NCI-H510A treated with DMSO at 0.1 percent for 48 hours (cell line): ENCODE measurements around the gene NBEAL2.

Experiments
- DNase-seq: peaks from one replicate; lab custom pipeline; 2025; lab: John Stamatoyannopoulos, UW

The NBEAL2 gene

DNA sequence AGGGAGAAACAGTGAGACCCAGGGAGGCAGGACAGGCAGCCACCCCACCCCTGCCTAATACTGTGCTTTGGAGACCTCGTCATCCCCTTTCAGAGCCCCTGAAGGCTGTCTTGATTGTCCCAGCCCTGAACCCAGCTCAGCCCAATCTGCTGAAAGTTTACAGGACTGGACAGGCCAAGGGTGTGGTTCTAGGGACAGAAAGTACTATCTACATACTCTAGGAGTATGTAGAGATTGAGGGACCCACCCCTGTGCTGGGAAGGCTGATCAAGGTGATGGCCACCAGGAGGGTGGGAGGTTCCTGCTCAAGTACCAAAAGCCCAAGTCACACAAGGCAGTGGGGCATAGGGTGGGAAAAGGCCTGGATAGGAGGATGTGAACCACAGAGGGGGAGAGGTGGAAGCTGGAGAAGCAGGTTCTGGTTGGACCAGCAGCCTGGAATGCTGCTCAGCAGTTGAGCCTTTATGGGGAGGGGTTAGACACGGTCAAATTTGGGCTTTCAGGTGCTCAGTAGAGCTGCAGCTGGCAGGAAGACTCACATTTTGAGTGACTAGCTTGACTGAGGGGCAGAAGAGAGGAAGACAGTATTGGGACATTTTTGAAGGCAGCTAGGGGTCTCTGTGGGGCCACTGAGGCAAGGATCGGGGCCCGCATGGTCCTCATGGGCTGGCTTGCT, 6.7 kb downstream of the NBEAL2 start:
- no peak for DNase-seq

DNA sequence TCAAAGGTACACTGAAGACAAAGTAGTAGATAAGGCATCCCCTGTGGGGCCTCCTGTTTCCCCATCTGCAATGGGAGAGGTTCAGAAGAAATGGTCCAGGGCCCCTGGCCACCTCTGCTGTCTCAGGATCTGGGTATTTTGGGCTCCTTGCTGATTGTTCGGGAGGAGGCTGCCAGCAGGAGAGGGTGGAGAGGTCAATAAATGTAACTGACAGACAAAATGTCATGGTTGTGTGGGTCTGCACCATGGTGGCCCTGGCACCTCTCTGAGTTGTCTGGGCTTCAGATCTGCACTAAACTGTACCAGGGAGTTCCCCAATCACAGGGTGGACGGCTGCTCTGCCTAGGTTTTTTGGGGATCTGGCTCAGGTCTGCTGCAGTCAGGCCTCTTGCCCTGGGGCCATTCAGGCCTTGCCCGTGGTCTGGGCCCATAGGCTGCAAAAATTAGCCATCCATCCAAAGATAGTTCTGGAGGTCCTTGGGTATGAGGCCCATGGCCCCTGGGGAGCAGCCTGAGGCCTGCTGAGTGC, 7.4 kb downstream of the NBEAL2 start:
- DNase-seq, result no peak

DNA sequence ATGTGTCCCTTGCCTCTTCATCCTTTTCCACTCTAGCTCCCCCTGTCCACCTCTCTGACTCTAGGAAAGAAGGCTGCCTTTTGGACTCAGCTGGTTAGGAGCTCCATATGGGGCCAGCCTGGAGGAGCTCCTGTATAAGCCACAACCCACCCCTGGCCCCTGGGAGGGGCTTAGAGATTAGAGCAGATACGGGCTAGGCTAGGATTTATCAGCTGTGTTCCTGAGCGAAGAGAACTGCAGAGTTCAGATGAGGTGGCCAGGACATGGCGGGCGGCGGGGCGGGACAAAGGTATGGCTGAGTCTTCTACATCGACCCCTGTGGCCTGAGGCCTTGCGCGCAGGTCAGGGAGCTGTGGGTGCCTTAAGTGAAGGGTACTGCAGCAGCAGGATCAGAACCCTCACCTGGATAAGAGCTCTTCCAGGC, 7.9 kb downstream of the NBEAL2 start:
- DNase-seq, result no peak

DNA sequence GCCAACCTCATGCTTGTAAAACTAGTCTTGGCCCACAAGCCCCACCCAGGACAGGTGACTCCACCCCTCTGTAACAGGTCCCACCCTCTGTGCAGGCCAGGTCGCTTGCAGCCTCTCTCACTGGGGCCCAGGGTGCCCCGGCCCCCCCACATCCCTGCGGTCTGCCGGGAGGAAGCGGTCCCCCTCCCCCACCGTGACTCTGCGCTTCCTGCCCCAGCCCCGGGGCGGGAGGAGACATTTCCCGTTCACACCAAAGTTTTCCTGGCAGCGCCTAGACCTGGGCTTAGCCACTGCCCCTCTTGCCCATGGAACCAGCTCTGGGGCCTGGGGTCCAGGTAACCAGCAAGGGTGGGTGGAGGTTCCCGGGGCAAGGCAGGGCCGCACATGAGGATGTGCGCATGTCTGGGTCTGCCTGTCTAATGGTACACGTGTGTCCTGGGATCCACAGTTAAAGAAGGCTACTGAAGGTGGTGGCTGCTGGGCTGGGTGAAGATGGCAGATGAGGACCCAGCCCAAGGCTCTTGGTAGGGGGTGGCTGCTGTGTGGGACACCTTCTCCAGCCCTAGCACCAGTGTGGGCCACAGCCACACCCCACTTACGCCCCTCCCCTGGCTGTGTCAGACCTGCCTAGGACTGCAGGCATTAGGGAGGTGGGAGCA, 8.4 kb downstream of the NBEAL2 start:
- no peak for DNase-seq

DNA sequence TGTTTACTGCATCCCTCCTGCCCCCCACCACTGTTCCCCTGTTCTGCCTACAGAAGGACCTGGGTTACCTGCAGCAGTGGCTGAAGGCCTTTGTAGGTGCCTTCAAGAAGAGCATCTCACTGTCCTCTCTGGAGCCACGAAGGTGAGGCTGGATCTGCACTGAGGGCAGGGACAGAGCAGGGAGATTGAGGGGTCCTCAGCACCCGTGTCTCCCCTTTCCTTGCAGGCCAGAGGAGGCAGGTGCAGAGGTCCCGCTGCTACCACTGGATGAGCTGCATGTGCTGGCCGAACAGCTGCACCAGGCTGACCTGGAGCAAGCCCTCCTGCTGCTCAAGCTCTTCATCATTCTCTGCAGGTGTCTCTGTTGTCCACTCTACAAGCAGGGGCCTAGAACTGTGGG, 9.2 kb downstream of the NBEAL2 start:
- DNase-seq, result no peak

DNA sequence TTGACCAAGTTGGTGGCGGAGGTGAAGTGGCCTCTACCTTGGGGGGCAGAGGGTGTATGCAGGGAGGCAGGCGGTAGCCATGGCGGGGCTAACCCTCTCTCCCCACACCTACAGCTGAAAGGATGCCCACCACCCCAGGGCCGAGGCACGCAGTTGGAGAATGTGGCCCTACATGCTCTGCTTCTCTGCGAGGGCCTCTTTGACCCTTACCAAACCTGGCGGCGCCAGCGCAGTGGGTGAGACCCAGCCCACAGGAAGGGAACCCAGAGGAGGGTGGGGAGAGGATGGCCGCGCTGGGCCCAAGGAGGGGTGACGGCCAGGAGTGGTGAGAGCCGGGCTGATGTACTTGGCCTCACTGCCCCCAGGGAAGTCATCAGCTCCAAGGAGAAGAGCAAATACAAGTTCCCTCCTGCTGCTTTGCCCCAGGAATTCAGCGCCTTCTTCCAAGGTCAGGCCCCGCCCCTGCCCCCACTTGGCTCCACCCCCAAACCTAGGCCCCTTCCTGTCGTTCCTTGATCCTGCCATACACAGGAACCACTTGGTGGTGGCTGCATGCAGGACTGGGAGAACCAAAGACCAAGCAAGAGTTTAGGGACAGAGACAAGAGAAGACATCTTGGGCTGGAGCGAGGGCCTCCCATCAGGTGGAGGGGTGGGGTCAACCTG, 9.8 kb downstream of the NBEAL2 start:
- DNase-seq, result no peak

DNA sequence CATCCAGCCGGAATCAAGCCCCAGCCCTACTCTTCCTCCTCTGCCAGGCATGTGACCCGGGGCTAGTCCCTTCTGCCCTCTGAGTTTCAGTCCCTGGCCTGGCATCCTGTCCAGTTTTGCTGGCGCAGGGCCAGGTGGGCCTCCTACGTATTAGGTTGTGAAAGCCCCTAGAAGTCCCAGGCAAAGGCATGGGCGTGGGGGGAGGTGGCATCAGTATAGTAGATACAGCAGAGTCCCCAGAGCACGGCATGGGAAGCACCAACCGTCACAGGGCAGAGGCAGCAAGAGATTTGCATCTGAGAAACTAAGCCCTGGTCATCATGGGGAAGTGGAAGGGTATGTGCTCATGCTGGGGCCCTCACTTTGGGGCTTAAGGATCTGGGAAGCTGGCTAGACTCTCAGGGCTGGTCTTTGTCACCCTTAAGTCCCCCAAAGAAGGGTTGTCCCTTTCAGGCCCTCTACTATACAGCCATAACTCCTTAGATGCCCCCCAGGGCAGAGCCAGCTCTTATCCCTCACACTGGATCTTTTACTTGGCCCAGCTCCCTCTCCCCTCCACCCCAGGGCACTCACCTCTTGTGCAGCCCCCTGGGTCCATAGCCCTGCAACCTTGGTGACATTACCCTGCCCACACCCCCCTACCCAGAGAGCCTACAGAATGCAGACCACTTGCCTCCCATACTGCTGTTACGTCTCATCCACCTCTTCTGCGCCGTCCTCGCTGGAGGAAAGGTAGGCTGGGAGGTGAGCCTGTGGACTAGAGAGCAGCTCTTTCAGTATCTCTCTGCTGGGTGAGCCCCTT, 11.3 kb downstream of the NBEAL2 start:
- no peak for DNase-seq

DNA sequence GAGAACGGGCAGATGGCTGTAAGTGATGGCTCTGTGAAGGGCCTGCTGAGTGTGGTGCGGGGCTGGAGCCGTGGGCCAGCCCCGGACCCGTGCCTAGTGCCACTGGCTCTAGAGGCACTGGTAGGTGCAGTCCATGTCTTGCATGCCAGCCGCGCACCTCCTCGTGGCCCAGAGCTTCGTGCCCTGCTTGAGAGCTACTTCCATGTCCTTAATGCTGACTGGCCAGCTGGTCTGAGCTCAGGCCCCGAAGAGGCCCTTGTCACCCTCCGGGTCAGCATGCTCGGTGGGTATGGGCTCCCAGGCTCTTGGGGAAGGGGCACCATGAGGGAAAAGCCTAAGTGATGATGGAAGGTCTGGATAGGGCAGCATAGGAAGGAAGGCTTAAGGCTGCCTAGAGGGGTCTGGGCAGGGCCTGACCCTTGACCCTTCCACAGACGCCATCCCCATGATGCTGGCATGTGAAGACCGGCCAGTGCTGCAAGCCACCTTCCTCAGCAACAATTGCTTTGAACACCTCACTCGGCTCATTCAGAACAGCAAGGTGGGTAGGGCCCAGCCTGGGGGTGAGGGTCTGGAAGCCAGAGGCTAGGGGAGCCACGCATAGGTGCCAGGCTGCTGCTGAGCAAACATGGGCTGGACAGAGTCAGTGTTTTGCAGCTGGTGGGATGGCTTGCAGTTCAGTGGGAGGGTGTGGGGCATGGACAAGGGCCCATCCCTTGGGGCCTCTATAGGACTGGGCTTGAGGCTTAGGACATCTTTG, 12.1 kb downstream of the NBEAL2 start:
- DNase-seq, result no peak

DNA sequence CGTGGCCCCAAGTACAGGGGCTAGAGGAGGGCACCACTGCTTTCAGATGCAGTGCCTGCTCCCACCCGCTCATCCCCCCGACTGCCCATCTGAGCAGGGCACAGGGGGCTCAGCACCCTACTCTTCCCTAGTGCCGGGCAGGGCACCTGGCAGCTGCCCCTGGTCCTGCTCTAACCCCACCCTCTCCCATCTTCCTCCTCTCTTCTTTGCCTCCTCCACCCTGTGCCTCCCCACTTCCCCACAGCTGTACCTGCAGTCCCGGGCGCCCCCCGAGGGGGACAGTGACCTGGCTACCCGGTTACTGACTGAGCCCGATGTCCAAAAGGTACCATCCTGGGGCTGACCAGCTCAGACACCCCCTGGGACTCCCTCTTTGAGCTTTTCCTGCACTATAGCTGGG, 12.8 kb downstream of the NBEAL2 start:
- no peak for DNase-seq

DNA sequence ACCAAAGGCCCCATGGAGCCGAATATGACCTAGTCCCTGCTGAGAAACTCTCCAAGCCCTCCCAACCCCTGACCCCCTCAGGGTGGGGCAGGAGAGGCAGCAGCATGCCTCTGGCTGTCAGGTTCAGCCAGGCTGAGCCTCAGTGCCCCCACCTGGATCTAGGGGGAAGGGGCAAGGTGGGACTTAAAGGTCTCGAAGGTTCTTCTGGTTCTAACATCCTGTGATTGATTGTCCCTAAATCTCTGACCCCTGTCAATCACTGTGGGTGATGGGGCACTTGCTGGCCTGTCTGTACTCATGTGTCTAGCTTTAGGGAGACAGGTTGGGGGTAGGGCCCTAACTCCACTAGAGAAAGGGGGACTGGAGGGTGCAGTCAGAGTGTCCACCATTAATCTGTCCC, 13.8 kb downstream of the NBEAL2 start:
- DNase-seq, result no peak

DNA sequence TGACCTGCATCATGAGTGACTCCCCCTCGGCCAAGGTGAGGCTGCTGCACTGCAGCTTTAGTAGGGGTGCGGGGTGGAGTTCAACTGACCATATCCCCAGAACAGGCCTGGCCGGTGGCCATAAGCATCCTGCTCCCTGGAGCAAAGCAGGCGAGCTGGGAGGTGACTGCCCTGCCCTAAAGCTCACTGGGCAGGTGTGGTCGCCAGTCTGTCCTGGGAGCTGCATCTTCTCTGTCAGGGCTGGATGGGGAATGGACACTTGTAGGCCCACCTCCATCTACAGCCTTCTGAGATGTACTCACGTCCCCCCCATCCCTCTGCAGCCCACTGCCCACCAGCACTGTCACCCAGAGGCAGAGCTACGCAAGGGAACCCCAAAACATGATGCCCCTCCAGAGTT, 14.5 kb downstream of the NBEAL2 start:
- no peak for DNase-seq

DNA sequence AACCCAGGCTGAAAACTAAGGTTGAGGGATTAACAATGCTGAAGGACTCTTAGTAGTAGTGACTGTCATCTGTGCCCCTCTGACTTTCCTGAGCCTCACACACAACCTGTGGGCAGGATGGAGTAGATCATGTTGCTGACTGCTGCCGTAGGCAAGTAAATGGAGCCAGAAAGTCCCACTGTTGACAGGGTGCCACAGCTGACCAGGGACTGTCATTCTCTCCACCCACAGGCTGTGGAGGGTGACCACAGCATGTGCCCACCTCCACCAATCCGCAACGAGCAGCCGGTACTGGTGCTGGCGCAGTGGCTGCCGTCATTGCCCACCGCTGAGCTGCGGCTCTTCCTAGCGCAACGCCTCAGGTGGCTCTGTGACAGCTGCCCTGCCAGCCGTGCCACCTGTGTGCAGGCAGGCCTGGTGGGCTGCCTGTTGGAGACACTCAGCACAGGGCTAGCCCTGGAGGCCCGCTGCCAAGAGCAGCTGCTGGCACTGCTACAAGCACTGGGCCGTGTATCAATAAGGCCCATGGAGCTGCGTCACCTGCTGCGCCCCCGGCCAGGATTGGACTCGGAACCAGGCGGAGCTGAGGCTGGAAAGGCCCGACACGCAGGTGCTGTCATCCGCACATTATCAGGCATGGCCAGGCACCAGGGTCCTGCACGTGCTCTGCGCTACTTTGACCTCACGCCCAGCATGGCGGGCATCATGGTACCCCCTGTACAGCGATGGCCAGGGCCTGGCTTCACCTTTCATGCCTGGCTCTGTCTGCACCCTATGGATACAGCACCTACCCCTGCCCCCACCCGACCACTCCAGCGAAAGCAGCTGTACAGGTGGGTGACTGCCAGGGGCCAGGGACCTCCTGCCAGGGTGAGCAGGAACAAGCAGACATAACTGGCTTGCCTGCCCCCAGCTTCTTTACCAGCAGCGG, 15.6 kb downstream of the NBEAL2 start:
- no peak for DNase-seq

DNA sequence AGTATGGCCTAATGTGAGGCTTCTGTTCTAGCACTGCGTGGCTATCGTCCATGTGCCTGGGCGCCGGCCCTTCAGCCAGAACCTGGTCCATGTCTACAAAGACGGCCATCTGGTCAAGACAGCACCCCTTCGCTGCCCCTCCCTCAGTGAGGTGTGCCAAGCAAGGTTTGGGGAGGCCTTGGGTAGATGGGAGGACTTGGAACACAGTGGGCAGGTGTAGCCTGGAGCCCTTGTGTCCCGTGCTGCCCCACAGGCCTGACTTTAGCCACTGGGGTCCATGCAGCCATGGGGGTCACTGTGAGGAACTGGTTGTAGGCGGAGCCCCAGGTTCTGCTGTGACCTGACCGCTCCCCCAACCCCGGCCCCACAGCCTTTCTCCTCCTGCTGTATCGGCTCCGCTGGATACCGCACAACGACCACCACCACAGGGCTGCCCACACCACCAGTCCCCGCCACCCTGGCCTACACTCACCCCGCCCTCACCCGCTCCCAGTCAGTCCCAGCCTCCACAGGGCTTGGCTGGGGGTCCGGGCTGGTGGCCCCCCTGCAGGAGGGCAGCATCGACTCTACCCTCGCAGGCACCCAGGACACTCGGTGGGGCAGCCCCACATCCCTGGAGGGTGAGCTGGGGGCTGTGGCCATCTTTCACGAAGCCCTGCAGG, 16.6 kb downstream of the NBEAL2 start:
- DNase-seq, result no peak

DNA sequence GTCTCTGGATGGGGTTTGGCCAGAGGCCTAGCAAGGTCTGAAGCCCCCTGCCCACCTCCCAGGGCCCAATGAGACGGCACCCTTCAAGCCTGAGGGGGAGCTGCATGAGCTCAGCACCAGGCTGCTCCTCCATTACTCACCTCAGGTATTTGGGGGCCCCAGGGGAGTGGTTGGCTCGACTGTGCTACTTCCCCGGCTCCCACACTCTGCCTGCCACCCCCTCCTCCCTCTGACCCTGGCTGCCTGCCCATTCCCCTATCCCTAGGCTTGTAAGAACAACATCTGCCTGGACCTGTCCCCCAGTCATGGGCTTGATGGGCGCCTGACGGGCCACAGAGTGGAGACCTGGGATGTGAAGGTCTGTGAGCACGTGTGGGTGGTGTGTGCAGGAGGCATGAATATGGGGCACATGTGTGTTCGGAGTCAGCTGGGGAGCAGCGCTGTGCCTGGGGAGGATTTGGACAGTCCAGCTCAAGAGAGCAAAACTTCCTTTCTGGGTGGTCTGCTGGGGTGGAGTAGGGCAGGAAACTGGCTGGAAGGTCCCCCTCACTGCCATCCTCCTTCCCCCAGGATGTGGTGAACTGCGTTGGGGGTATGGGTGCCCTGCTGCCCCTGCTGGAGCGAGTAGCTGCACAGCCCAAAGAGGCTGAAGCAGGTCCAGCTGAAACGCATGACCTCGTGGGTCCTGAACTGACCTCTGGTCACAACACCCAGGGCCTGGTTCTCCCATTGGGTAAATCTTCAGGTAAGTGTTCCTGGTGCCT, 17.4 kb downstream of the NBEAL2 start:
- DNase-seq, result no peak

DNA sequence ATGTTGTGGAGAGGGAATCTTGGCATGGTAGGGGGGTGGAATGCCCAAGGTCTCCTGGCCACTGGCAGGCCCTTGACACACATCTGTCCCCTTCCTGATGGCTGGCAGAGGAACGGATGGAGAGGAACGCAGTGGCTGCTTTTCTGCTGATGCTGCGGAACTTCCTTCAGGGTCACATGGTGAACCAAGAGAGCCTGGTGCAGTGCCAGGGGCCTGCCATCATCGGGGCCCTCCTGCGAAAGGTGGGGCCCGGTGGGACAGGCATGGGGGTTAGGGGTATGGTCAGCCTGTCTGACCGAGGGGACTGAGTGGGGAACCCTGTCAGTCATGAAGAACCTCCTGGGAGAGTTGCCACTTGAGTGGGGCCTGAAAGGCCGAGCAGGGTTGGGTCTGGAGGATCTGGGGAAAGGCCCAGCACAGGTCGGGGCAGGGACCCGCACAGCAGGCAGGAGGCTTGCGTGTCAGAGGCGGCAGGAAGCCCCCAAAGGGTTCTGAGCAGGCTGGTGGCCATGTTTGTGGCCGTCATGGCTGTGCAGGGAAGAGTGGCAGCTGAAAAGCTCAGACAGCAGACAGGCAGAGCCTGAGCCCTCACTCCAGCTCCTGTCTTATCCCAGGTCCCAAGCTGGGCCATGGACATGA, 18.1 kb downstream of the NBEAL2 start:
- DNase-seq, result no peak

DNA sequence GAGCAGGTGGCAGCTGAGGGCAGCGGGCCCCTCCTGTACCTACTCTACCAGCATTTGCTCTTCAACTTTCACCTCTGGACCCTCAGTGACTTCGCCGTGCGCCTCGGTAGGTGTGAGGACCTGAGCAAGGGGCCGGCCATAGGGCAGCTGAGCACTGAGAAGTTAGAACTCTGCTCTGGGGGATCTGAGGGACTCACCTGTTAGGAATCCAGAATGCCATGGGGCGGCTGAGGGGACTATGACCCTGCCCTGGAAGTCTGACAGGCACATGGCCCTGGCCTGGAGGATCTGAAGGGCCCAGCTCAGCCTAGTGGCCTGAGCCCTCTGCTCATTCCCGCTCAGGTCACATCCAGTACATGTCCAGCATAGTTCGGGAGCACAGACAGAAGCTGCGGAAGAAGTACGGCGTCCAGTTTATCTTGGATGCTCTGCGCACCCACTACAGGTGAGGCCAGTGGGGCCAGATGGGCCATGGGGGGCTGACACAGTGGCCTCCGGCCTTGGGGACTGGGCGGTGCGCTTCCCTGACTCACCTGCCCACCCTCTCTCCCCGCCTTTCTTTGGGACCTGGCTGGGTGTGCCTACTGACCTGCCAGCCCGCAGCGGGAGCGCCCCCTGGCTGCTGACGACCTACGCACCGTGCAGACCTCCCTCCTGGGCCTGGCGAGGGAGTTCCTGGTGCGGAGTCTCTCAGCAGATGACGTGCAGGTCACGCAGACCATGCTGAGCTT, 18.8 kb downstream of the NBEAL2 start:
- peak; percentile 24 for DNase-seq

DNA sequence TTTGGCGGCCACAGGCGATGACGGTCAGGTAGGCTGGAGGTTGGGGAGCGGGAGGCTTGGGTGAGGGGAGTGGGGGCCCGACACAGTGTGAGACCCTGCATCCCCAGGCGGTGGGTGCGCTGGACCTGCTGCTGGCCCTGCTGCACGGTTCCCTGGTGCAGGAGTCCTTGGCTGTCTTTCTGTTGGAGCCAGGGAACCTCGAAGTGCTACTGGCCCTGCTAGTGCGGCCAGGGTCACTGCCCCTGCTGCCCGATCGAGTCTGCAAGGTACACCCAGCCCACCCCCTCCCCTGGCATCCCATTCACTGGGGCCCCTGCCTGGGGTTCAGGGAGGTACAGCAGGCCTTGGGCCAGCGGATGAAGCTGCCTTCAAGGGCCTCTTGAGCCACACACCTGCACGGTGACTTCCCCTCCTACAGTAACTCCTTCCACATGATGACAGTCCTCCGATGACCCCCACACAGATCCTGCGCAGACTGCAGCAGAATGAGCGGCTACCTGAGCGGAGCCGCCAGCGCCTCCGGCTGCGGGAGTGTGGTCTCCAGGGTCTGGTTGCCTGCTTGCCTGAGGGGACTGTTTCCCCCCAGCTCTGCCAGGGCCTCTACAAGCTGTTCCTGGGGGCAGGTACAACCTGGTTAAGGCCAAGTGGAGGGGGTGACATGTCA, 19.5 kb downstream of the NBEAL2 start:
- DNase-seq, result no peak
